ENCODE results near the gene KRT76. TPM values are rescaled to one million over a fixed set of nuclear protein-coding genes. Genes with fewer than 3 reads are reported as not detected.

The KRT76 gene
- total and polyA plus RNA-seq, 10 of the 15 experiments (the other 5 are each of a cell fraction or from before 2014, with no cell fraction given): not detected

DNA sequence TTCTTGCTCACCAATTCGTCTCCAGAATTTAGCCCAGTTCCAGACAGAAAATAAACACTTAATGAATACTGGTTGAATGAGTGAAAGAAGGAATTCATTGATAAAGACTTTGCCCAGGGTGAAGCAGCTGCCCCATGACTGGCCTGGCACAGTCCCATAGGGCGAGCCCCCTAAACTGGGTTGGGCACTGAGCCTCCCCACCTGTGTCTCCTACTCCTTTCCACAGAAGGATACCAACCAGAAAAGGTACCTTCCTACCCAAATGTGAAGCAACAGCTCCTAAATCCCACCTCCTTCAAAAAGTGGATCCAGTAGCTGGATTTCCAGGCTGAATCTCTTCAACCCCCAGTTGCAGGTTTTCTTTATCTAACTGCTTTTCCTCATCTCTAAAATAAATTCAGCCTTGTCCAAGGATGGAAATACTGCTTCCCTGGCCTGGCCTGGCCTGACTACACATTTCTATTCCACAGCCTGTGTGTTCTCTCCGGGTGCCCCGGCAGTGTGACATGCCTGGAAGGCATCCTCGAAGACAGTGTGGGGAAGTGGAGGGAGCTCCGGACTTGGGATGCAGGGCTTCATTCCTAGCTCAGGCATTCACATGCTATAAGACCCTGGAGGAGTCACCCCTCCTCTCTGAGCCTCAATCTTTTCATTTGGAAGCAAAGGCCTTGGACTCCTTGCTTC, 11.2 kb upstream of the KRT76 start:
- no TSS peak for BruUV-seq (replicated peaks)
- CTCF ChIA-PET: no interaction called here
- H3K4me1 ChIP-seq (ENCODE audit: control insufficient read depth, insufficient read depth, low read length): no peaks in the 10 kb centered on the region

More for the DNA sequence above, 11.2 kb upstream of the KRT76 start:
- Histone ChIP-seq H3K27me3 (replicated peaks in 1 of 2; ENCODE audit: control insufficient read depth in 2 of 2, insufficient read depth in 2 of 2, low read length in 1 of 2) (peaks cover 0 to 9% of the 10 kb centered on the region in 2 experiments; a peak in 3 of 4 replicates), H3K9me3 (replicated peaks; ENCODE audit: control insufficient read depth, insufficient read depth, low read length) (no peaks in the 10 kb centered on the region), H3K4me2 (ENCODE audit: control insufficient read depth, insufficient read depth) (no peak overlapping the region), H3K4me3 (no peak overlapping the region), H3K9ac (ENCODE audit: control insufficient read depth, insufficient read depth, low read length) (no peak overlapping the region), H3K36me3 (ENCODE audit: control insufficient read depth in 2 of 2, insufficient read depth in 2 of 2, low read length in 1 of 2) (no peaks in the 10 kb centered on the region), H3K27ac (ENCODE audit: control insufficient read depth, insufficient read depth) (no peak overlapping the region), H3K79me2 (ENCODE audit: control insufficient read depth, insufficient read depth, low read length) (no peaks in the 10 kb centered on the region), H4K20me1 (ENCODE audit: control insufficient read depth, insufficient read depth) (no peaks in the 10 kb centered on the region), H2AFZ (ENCODE audit: control insufficient read depth, low read depth, low read length) (no peak overlapping the region)
- intact Hi-C loops (cut with micrococcal nuclease; ENCODE audit: unreplicated experiment) (no loop called here), in situ Hi-C loops (cut with MboI) (no loop called here)
- ChIA-PET POLR2A (no interaction called here), SMC1A (ENCODE audit: uncharacterized antibody, unreplicated experiment) (no interaction called here), RAD21 (ENCODE audit: unreplicated experiment) (interaction anchor here (0.9 kb wide), 1 partner anchor 91 kb away, joined by 3 read pairs; no protein-coding TSS in a partner anchor)
- no peak for TF ChIP-seq YY1 (IDR thresholded peaks at IDR 0.05; ENCODE audit: low read depth, low read length)
- no peak for TF ChIP-seq CREM (IDR thresholded peaks at IDR 0.05; ENCODE audit: low read depth)
- TF ChIP-seq HSF1 (IDR thresholded peaks at IDR 0.05; ENCODE audit: low read depth, low read length): no peak
- no peak for TF ChIP-seq CREB1 (IDR thresholded peaks at IDR 0.05; ENCODE audit: low read depth)
- no peak for TF ChIP-seq TCF7 (IDR thresholded peaks at IDR 0.05; ENCODE audit: borderline replicate concordance)
- TF ChIP-seq ESRRA (IDR thresholded peaks at IDR 0.05; ENCODE audit: low read length): no peak
- no peak for TF ChIP-seq MYB (IDR thresholded peaks at IDR 0.05; ENCODE audit: borderline replicate concordance, low read depth, low read length)
- no peak for TF ChIP-seq MEF2B (IDR thresholded peaks at IDR 0.05; ENCODE audit: partially characterized antibody, poor library complexity, severe bottlenecking)
- TF ChIP-seq RELB (IDR thresholded peaks at IDR 0.05; ENCODE audit: low read depth): no peak
- TF ChIP-seq RB1 (IDR thresholded peaks at IDR 0.05; ENCODE audit: borderline replicate concordance): no peak
- no peak for TF ChIP-seq POLR2A (IDR thresholded peaks at IDR 0.05; ENCODE audit: low read depth, low read length)
- TF ChIP-seq USF2 (IDR thresholded peaks at IDR 0.05; ENCODE audit: borderline replicate concordance, low read depth, low read length): no peak
- TF ChIP-seq RBBP5 (conservative IDR thresholded peaks at IDR 0.05): no peak
- TF ChIP-seq NFXL1 (IDR thresholded peaks at IDR 0.05; ENCODE audit: borderline replicate concordance): no peak
- TF ChIP-seq, protein P1, sequence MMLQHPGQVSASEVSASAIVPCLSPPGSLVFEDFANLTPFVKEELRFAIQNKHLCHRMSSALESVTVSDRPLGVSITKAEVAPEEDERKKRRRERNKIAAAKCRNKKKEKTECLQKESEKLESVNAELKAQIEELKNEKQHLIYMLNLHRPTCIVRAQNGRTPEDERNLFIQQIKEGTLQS (IDR thresholded peaks at IDR 0.05; ENCODE audit: borderline replicate concordance, extremely low read depth, low read depth, low read length): no peak
- no peak for TF ChIP-seq ZSCAN29 (IDR thresholded peaks at IDR 0.05)
- ATAC-seq: no peak
- WGBS (ENCODE audit: insufficient coverage, insufficient replicate concordance, low lambda C conversion rate, missing lambda C conversion rate): 40% methylated on average over 6 of the region's 6 CpGs
- no peak for FAIRE-seq
- no peak for DNase-seq (ENCODE audit: low read depth, low spot score)

All from GM12878 (cell line).